ENCODE results near the gene GNAO1.
A peak's percentile ranks its signal among the peaks of the same experiment; 100 is the strongest.
"Not testable (repeated sequence)": the region's sequence is repeated elsewhere in the genome, so short reads cannot be mapped to it uniquely, and the experiment has no call there.

The GNAO1 gene

DNA sequence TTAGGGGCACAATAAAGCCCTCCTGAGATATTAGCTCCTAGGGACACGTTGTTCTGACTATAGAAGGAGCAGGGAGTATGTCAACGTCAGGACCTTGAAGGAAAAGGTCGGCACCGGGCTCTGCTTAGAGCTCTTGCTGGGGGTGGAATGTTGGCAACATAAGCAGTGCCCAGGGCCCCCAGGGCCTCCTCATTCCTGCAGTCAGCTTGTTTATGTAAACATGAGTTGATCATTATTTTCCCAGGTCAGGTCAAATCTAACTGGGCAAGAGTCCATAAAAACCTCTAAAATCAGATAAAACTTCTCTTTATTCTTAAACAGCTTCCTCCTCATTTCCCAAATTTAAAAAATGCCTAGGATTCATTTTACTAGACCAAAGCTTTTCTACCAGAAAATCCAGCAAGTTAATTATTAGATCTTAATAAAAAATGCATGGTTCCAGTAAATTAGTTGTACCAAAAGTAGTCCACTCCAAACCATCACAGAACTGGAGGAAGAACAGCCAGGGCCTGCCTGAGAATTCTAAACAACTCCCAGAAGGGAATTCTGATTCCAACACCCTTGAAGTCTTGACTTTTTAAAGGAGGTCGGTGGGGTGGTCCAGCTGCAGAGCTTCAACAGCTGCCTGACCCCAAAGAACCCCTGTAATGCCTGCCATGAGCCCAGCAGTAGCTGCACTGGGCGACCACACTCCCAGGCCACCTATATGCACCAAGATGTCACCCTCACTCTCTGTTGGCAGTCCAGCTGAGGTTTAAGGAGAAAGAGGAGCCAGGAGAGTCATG is 179.8 kb downstream of the GNAO1 start:
- ChIA-PET CTCF (interaction anchor here (1.0 to 2.2 kb wide), 5 partner anchors 15 to 331 kb away, joined by 3 to 6 read pairs (median 3); no protein-coding TSS in a partner anchor), POLR2A (no interaction called here)
- DNase-seq (ENCODE audit: extremely low spot score) = no peak
- no peak for TF ChIP-seq CTCF (IDR thresholded peaks at IDR 0.05; ENCODE audit: control extremely low read depth, extremely low read depth, low read depth, missing control alignments)

DNA sequence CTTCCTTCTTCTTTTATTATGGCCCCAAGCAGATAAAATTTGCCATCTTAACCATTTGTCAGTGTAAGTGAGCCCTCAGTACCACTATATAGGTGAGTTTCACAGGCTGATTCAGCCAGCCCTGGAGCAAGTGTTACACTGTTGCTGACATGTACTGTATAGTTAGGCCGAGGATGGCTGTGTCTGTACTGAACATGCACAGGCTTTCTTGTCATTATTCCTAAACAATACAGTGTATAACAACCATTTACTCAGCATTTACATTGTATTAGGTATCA is 180.3 kb downstream of the GNAO1 start:
- TF ChIP-seq CTCF (IDR thresholded peaks at IDR 0.05; ENCODE audit: control extremely low read depth, extremely low read depth, low read depth, missing control alignments) = no peak

GRCh38 chr16:56372013-56372634 is 180.8 kb downstream of the GNAO1 start:
- no peak for DNase-seq (ENCODE audit: extremely low spot score)
- CTCF ChIA-PET = interaction anchor here (1.5 kb wide), 1 partner anchor 16 kb away, joined by 3 read pairs; no protein-coding TSS in a partner anchor
- no peak for TF ChIP-seq CTCF (IDR thresholded peaks at IDR 0.05; ENCODE audit: control extremely low read depth, extremely low read depth, low read depth, missing control alignments)
- POLR2A ChIA-PET = no interaction called here

More for the DNA sequence above, 180.3 kb downstream of the GNAO1 start:
- no peak for DNase-seq (ENCODE audit: extremely low spot score)
- CTCF ChIA-PET = interaction anchor here (1.1 to 2.2 kb wide), 3 partner anchors 29 to 330 kb away, joined by 3 to 5 read pairs (median 3); no protein-coding TSS in a partner anchor
- POLR2A ChIA-PET = no interaction called here

- POLR2A ChIA-PET = no interaction called here
- peak; percentile 2 for DNase-seq (ENCODE audit: extremely low spot score)
Observed at GRCh38 chr16:56373003-56373402, 181.7 kb downstream of the GNAO1 start.

GRCh38 chr16:56375792-56376191 is 184.5 kb downstream of the GNAO1 start:
- DNase-seq (ENCODE audit: extremely low spot score); POLR2A ChIA-PET: not testable (repeated sequence)
- CTCF ChIA-PET = interaction anchor here (2.6 kb wide), 1 partner anchor 20 kb away, joined by 10 read pairs; no protein-coding TSS in a partner anchor

More at GRCh38 chr16:56373003-56373402, 181.7 kb downstream of the GNAO1 start:
- no peak for TF ChIP-seq CTCF (IDR thresholded peaks at IDR 0.05; ENCODE audit: control extremely low read depth, extremely low read depth, low read depth, missing control alignments)
- CTCF ChIA-PET = interaction anchor here (1.5 kb wide), 1 partner anchor 17 kb away, joined by 3 read pairs; no protein-coding TSS in a partner anchor

DNA sequence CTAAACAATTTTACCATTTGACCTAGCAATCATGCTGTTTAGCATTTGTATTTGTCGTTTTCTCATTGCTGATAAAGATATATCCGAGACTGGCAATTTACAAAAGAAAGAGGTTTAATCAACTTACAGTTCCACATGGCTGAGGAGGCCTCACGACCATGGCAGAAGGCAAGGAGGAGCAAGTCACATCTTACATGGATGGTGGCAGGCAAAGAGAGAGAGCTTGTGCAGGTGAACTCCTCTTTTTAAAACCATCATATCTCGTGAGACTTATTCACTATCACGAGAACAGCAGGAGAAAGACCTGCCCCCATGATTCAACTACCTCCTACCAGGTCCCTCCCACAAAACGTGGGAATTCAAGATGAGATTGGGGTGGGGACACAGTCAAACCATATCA is 187.8 kb downstream of the GNAO1 start:
- DNase-seq (ENCODE audit: extremely low spot score); CTCF ChIA-PET; POLR2A ChIA-PET: not testable (repeated sequence)

GRCh38 chr16:56380778-56381485 is 189.6 kb downstream of the GNAO1 start:
- CTCF ChIA-PET = interaction anchor here (1.5 kb wide), 1 partner anchor 14 kb away, joined by 3 read pairs; no protein-coding TSS in a partner anchor
- POLR2A ChIA-PET = not testable (repeated sequence)

GRCh38 chr16:56382459-56382858 is 191.2 kb downstream of the GNAO1 start:
- POLR2A ChIA-PET = no interaction called here
- DNase-seq (ENCODE audit: extremely low spot score) = no peak
- CTCF ChIA-PET = interaction anchor here (0.8 to 0.9 kb wide), 4 partner anchors 9 to 68 kb away, joined by 3 read pairs; partner anchors contain the start of genes NUDT21 and OGFOD1
- no peak for TF ChIP-seq CTCF (IDR thresholded peaks at IDR 0.05; ENCODE audit: control extremely low read depth, extremely low read depth, low read depth, missing control alignments)

More at GRCh38 chr16:56380778-56381485, 189.6 kb downstream of the GNAO1 start:
- DNase-seq (ENCODE audit: extremely low spot score) = not testable (repeated sequence)
